GM19193 (cell line): ENCODE measurements around the gene ISOC1.

Source experiments
- POLR2A ChIP-seq: IDR thresholded peaks from 4 replicates; pipeline ENCODE4 v1.6.1; 2011; ENCODE audit not compliant: insufficient read depth, insufficient read length; ENCODE audit errors: extremely low read depth

Gene ISOC1

GRCh38 chr5:129107637-129108036 is 13.1 kb downstream of the ISOC1 start:
- no peak for TF ChIP-seq POLR2A

GRCh38 chr5:129110742-129111141 is 16.2 kb downstream of the ISOC1 start:
- TF ChIP-seq POLR2A: no peak

GRCh38 chr5:129111351-129111750 is 16.8 kb downstream of the ISOC1 start:
- TF ChIP-seq POLR2A: no peak

- no peak for TF ChIP-seq POLR2A
Observed at GRCh38 chr5:129112295-129112694, 17.7 kb downstream of the ISOC1 start.

- no peak for TF ChIP-seq POLR2A
Observed at GRCh38 chr5:129113867-129114266, 19.3 kb downstream of the ISOC1 start.

- TF ChIP-seq POLR2A: no peak
Observed at GRCh38 chr5:129114539-129115193, 20.1 kb downstream of the ISOC1 start.

- TF ChIP-seq POLR2A: no peak
Observed at GRCh38 chr5:129115680-129116079, 21.1 kb downstream of the ISOC1 start.

- no peak for TF ChIP-seq POLR2A
Observed at GRCh38 chr5:129116797-129117196, 22.2 kb downstream of the ISOC1 start.

- TF ChIP-seq POLR2A: no peak
Observed at GRCh38 chr5:129118405-129118804, 23.9 kb downstream of the ISOC1 start.

- TF ChIP-seq POLR2A: no peak
Observed at GRCh38 chr5:129118826-129119225, 24.3 kb downstream of the ISOC1 start.

- TF ChIP-seq POLR2A: no peak
Observed at GRCh38 chr5:129120158-129120581, 25.6 kb downstream of the ISOC1 start.

- TF ChIP-seq POLR2A: no peak
Observed at GRCh38 chr5:129122560-129122959, 28.0 kb downstream of the ISOC1 start.

GRCh38 chr5:129124608-129125007 is 30.1 kb downstream of the ISOC1 start:
- TF ChIP-seq POLR2A: no peak

GRCh38 chr5:129125819-129126218 is 31.3 kb downstream of the ISOC1 start:
- no peak for TF ChIP-seq POLR2A

GRCh38 chr5:129133553-129133952 is 39.0 kb downstream of the ISOC1 start:
- TF ChIP-seq POLR2A: no peak

- TF ChIP-seq POLR2A: no peak
Observed at GRCh38 chr5:129135633-129136032, 41.1 kb downstream of the ISOC1 start.

GRCh38 chr5:129137637-129138036 is 43.1 kb downstream of the ISOC1 start:
- no peak for TF ChIP-seq POLR2A
